Measurements from ENCODE around the gene SLC35B2.

The SLC35B2 gene

DNA sequence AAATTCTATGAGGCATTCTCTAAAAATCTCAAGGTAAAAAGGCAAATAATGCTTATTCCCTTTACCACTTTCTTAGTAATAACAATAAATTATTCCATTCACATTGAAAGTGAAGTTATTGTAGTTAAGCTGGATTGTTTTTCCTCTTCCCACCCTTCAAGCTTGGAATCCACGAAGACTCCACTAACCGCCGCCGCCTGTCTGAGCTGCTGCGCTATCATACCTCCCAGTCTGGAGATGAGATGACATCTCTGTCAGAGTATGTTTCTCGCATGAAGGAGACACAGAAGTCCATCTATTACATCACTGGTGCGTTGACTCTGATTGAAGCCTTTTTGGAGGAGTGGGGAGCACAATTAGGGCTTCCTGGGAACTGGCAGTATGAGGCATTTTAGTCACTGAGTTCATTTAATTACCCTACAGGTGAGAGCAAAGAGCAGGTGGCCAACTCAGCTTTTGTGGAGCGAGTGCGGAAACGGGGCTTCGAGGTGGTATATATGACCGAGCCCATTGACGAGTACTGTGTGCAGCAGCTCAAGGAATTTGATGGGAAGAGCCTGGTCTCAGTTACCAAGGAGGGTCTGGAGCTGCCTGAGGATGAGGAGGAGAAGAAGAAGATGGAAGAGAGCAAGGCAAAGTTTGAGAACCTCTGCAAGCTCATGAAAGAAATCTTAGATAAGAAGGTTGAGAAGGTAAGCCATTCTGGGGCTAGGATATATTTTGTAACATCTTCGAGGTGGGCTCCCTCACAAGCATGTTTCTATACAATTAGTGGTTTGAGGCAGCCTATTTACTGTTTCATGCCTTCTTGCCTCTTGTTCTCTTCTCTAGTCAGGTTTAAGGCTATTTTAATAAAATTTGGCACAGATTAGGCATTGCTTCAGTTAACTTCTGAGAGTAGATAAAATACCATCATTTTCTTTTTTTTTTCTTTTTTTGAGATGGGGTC, 5.5 kb downstream of the SLC35B2 start:
- no peak for DNase-seq

DNA sequence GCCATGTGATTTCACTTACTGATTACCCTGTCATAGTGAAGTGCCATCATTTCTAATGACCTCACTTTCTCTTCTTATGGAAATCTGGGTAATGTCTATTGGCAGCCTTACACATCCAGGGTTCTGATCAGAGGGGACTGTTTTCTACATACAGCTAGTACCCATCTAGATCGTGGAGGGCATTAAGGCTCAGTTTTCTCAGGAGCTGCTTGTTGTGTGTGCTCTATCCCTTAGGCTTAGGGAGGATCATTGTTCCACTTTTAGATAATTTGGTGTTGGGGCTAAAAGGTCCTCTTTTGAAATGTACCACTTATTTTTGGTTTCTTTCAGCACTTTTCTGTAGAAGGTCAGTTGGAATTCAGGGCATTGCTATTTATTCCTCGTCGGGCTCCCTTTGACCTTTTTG, 6.6 kb downstream of the SLC35B2 start:
- DNase-seq = no peak

GRCh38 chr6:44250067-44250717, 7.1 kb downstream of the SLC35B2 start:
- DNase-seq = no peak

DNA sequence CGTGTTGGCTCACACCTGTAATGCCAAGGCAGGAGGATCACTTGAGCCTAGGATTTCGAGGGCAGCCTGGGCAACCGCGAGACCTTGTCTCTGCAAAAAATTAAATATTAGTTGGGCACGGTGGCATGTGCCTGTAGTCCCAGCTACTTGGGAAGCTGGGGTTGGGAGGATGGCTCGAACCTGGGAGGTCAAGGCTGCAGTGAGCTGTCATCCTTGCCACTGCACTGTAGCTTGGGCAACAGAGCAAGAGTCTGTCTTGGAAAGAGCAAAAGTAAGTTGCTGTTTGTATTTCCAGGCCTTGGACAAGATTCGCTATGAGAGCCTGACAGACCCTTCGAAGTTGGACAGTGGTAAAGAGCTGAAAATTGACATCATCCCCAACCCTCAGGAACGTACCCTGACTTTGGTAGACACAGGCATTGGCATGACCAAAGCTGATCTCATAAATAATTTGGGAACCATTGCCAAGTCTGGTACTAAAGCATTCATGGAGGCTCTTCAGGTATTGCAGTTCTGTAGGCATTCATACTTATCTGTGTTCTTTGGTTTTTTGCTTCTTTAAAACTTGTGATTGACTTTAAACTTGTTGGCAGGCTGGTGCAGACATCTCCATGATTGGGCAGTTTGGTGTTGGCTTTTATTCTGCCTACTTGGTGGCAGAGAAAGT, 8.1 kb downstream of the SLC35B2 start:
- no peak for DNase-seq

DNA sequence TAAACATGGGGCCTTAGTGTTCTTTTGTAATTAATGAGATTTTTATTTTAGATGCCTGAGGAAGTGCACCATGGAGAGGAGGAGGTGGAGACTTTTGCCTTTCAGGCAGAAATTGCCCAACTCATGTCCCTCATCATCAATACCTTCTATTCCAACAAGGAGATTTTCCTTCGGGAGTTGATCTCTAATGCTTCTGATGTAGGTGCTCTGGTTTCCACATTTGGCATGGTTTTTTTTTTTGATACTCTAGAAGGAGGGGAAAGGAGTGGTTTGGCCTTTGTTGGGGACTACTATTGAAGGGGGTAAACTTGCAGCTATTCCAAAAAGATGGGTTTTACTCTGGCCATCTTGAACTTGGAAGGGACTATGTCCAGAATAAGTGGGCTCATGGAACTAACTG, 8.7 kb downstream of the SLC35B2 start:
- DNase-seq = no peak

DNA sequence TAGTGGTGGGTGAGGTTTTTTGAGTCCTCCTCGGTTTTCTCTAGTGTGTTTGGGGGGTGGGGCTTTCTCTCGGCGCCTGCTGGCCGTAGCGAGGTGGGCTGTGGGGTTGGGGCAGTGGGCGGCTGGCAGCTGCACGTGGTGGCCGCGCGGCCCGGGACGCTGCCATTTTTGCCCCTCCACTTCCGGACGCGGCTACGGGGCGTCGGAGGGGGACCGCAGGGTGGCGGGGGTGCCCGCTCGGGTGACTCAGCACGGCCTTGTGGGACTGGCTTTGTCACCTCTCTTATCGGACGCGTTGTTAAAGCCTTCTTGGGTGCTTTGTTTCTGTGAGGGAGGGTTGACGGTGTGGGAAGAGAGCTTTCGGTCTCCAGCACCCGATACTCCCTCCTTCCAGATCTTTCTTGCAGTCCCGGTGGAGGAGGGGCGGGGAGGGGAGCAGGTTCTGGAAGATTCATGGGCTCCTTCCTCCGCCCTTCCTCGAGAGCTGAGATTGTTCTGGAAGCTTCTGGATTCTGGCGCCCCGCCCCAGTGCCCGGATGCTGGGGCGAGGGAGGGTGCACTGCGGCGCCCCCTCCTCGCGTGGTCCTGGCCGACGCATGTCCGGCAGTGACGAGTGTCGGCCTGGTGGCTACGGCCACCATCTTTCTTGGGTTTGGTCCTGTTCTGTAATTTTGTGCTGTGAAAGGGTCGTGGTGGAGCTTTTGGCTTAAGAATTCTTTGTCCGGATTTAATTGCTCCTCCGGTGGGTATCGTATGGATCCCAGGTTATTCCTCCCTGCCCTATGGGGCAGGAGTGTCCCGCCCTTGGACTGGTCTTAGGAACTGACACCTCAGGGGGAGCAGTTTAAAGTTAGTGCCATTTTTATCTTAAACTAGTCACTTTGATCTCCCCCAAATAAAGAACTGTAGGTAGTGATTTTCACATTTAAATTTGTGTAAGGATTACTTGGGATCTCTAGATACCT, 9.7 kb downstream of the SLC35B2 start:
- peak; percentile 47 for DNase-seq

DNA sequence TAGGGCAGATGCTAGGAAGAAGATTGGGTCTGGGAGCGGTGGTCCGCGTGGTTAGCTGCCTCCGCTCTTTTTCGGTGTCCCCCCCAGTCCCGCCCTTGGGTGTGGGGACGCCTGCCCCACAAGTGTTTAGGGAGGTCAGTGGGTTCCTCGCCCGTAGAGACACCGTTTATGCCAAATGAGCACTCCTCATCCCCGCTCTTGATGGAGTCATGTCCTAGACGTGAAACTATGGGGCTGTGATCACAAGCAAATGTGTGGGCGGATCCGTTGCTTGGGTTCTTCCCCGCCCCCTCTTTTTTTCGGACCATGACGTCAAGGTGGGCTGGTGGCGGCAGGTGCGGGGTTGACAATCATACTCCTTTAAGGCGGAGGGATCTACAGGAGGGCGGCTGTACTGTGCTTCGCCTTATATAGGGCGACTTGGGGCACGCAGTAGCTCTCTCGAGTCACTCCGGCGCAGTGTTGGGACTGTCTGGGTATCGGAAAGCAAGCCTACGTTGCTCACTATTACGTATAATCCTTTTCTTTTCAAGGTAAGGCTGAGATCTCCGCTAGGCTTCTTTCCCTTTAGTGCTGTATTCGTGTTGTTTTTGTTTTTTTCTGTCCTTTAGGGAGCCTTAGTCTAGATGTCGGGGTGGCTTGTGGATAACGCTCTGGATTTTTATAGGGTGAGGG, 10.5 kb downstream of the SLC35B2 start, which contains the start of gene HSP90AB1:
HSP90AB1 (plus strand) TSS at position 439 of the 675 bp plus-strand sequence. CDS start 1,529 bp downstream, outside the sequence.
- DNase-seq = peak; percentile 98

DNA sequence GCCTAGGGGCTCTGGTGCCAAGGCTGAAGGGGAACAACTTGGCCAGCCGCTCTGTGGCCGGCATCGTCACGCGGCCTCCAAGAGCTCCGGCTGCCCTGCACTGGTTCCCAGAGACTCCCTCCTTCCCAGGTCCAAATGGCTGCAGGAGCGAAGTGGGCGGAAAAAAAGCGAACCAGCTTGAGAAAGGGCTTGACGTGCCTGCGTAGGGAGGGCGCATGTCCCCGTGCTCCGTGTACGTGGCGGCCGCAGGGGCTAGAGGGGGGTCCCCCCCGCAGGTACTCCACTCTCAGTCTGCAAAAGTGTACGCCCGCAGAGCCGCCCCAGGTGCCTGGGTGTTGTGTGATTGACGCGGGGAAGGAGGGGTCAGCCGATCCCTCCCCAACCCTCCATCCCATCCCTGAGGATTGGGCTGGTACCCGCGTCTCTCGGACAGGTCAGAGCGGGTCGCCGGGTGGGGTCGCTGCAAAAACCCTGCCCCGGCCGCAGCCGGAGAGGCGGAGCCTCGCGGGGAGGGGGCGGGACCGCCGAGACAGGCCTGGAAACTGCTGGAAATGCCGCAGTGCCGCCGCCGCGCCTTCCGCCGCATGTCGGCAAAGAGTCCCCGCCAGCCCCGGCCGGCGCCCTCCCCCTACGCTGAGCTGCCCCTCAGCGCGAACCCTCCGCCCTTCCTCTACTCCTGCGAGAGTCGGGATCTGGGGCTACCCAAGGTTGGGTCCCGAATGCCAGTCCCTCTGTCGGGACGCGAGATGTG, 11.2 kb downstream of the SLC35B2 start:
- peak; percentile 71 for DNase-seq

DNA sequence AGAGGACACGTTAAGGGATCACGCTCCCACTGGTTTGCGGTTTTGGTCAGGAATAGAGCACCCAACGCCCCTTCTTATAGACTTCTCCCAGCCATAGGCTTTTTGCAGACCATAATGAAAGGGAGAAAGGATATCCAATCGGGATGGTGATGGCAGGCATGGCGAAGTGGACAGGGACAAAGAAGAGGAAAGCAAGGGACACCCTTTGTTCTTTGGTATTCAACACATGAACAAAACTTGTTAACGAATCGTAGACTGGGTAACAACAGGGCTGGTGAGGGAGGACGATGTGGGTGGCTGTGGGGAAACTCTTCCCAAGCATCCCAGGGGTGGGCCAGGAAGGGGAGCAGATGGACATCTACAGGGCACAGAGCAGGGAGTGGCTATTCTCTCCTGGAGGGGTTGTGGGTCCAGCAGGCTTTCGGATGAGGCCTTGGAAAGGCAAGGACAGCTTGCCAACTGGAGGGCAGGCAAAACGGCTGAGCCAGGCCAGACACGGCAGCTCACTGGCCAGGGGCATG, 11.9 kb downstream of the SLC35B2 start:
- DNase-seq = no peak

DNA sequence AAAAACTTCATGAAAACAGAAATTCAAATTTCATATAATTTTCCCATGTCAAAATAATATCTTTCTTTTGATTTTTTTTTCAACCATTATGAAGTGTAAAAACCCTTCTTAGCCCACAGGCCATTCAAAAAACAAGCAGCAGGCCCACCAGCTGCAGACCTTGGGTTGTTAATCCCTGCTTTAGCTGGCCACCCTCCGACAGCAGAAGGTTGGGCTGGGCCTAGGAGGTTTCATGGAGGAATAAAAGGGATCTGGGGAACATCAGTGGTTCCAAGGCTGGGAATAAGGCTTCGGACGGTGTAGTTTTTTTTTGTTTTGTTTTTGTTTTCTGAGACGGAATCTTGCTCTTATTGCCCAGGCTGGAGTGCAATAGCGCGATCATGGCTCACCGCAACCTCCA, 14.0 kb downstream of the SLC35B2 start:
- DNase-seq = no peak

GRCh38 chr6:44238687-44239350, 18.5 kb downstream of the SLC35B2 start:
- DNase-seq = no peak

DNA sequence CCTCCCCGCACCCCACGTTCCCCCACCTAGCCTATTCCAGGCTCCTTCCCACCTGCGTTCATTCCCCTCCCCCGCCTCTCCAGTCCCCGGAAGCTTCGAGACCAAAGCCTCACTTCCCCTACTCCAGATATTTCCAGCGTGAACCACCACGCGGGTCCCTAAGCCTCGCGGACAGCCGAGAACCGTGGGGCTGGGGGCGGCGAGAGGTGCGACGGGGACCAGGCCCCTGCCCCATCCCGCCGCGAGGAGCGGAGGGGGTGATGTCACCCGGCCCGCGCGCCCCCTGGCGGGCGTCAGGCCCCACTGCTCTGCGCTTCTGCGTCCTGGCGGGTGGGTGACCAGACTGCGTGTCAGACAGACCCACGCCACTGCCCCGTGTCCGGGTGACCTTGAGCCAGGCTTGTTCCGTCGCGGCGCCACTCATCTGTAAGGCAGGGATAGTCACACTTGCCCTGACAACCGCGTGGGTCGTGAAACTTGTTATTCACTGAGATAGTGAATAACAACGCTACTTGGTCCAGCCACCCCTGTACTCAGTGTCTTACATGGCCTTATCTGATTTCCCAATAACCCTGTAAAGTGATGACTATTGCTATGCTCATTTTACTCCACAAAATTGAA, 19.4 kb downstream of the SLC35B2 start:
- peak; percentile 69 for DNase-seq

- DNase-seq = peak; percentile 80
Observed at GRCh38 chr6:44237021-44237812, 20.1 kb downstream of the SLC35B2 start.

GRCh38 chr6:44235891-44236516, 21.3 kb downstream of the SLC35B2 start:
- DNase-seq = no peak

DNA sequence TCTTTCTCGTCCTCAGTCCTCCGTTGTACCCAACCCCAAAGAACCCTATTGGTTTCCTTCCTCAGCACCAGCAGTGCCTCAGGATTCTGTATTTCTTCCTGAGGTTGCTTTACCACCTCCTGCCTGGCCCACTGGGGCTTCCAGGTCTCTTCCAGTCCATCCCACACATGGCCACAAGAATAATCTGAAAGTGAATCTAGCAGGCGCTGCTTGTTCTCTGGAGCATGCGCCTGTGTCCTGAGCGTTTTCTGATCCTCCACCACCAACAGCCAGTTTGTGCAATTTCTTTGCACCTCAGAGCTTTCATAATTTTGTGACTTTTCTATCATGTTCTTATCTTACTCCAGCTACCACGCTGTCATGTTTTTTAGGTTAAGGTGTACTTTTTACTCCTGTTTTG, 22.1 kb downstream of the SLC35B2 start:
- no peak for DNase-seq

DNA sequence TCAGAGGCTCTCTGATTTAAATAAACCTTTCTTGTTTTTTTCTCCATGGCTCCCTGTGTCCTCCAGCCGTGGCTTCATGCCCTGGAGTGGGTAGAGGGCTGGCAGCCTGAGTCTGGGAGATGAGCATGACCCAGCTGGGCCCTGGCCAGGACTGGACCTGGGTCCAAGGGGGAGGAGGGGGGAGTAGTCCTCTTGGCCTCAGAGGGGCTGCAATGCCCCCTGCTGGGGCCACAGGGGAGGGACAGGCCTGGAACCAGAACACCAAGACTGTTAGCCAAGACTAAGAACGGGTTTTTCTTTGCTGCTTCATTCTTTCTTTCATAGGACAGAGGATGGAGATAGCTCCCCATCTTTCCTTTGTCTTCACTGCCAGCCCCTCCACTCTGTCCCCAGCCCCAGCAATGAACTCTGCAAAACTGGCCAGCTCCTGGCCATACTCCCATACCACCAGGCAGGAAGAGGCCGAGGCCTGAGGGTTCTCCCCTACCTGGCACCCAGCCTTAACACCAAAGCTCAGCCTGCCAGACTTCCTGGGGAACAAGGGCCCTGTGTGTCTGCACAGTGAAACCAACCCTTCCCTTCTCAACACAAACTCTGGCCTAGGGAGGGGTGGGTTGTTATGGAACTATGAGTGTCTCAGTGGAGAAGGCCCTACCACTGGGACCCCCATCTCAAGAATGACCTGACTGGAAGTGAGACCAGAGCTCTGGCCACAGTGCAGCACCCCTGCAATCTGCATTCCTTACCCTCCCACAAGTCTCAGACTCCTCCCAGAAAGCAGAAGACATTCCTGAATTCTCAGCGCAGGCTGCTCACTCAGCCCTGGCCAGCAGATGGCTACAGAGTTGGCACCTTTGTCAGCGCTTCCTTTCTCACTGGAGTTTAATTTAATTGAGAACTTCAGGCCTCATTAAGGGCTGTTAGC, 23.0 kb downstream of the SLC35B2 start:
- no peak for DNase-seq

DNA sequence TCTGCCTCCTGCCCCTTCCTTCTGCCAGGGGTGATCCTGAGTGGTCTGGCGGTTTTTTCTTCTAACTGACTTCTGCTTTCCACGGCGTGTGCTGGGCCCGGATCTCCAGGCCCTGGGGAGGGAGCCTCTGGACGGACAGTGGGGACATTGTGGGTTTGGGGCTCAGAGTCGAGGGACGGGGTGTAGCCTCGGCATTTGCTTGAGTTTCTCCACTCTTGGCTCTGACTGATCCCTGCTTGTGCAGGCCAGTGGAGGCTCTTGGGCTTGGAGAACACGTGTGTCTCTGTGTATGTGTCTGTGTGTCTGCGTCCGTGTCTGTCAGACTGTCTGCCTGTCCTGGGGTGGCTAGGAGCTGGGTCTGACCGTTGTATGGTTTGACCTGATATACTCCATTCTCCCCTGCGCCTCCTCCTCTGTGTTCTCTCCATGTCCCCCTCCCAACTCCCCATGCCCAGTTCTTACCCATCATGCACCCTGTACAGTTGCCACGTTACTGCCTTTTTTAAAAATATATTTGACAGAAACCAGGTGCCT, 23.7 kb downstream of the SLC35B2 start:
- no peak for DNase-seq

Measured in NCI-H1436 (cell line).